Glomerular endothelial cell (primary cell): ENCODE measurements around the gene CLPTM1. TPM values are rescaled to one million over a fixed set of nuclear protein-coding genes. Genes with fewer than 3 reads are reported as not detected.
A peak's percentile ranks its signal among the peaks of the same experiment; 100 is the strongest.
"Not testable (repeated sequence)": the region's sequence is repeated elsewhere in the genome, so short reads cannot be mapped to it uniquely, and the experiment has no call there.

Source experiments
- DNase-seq: peaks from one replicate; pipeline ENCODE4 v3.0.0-alpha.2; 2011; ENCODE audit warnings: low read depth, low spot score; ENCODE audit errors: extremely low read depth
- total RNA-seq: library from RNA; depleted of rRNA; stranded (reverse); fragments of >200 nt; gene quantifications from 2 replicates; pipeline ENCODE4 v1.2.3, GENCODE V29; 2015

The CLPTM1 gene
- 87.7 and 119 TPM in 2 replicates for total RNA-seq

- DNase-seq, result peak; percentile 96
Measured at GRCh38 chr19:44954649-44955504, at the start of gene CLPTM1. Gene CLPTM1 (plus strand): TSS chr19:44955380. CDS start chr19:44955396, 16 bp downstream.

GRCh38 chr19:44905437-44906160 lies 49.6 kb upstream of the CLPTM1 start, which contains the start of gene APOE:
Gene APOE (plus strand): TSS chr19:44905796. CDS start chr19:44906625, 829 bp downstream.
- DNase-seq, result no peak

DNA sequence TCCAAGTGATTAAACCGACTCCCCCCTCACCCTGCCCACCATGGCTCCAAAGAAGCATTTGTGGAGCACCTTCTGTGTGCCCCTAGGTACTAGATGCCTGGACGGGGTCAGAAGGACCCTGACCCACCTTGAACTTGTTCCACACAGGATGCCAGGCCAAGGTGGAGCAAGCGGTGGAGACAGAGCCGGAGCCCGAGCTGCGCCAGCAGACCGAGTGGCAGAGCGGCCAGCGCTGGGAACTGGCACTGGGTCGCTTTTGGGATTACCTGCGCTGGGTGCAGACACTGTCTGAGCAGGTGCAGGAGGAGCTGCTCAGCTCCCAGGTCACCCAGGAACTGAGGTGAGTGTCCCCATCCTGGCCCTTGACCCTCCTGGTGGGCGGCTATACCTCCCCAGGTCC lies 47.6 kb upstream of the CLPTM1 start:
- no peak for DNase-seq

GRCh38 chr19:44908074-44908835 lies 46.9 kb upstream of the CLPTM1 start:
- no peak for DNase-seq

DNA sequence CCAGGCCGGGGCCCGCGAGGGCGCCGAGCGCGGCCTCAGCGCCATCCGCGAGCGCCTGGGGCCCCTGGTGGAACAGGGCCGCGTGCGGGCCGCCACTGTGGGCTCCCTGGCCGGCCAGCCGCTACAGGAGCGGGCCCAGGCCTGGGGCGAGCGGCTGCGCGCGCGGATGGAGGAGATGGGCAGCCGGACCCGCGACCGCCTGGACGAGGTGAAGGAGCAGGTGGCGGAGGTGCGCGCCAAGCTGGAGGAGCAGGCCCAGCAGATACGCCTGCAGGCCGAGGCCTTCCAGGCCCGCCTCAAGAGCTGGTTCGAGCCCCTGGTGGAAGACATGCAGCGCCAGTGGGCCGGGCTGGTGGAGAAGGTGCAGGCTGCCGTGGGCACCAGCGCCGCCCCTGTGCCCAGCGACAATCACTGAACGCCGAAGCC lies 46.3 kb upstream of the CLPTM1 start:
- DNase-seq, result no peak

DNA sequence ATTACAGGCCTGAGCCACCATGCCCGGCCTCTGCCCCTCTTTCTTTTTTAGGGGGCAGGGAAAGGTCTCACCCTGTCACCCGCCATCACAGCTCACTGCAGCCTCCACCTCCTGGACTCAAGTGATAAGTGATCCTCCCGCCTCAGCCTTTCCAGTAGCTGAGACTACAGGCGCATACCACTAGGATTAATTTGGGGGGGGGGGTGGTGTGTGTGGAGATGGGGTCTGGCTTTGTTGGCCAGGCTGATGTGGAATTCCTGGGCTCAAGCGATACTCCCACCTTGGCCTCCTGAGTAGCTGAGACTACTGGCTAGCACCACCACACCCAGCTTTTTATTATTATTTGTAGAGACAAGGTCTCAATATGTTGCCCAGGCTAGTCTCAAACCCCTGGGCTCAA lies 45.4 kb upstream of the CLPTM1 start:
- DNase-seq, result no peak

GRCh38 chr19:44911896-44912295 lies 43.3 kb upstream of the CLPTM1 start:
- DNase-seq, result not testable (repeated sequence)

DNA sequence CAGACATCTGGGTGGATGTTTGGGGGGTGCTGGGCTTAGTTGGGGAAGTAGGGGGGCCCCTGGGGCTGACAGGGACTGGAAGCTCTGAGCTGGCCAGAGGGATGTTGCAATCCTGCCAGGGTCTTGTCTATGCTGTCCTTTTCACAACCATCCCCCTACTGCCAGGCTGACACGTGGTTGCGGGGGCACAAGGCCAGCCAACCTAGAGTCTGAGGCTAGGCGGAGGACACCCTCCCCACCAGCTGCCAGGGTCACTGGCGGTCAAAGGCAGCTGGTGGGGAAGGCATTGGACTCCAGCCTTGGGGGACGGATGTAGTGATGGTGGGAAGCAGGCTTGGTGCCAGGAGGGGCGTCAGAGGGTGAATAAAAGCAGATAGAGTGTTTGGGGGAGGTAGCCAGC lies 42.3 kb upstream of the CLPTM1 start:
- no peak for DNase-seq

GRCh38 chr19:44913512-44914432 lies 41.4 kb upstream of the CLPTM1 start:
- not testable (repeated sequence) for DNase-seq

GRCh38 chr19:44914433-44915206 lies 40.6 kb upstream of the CLPTM1 start, which contains the start of gene APOC1:
Gene APOC1 (plus strand): TSS chr19:44914608. CDS start chr19:44914892, 284 bp downstream.
- peak; percentile 48 for DNase-seq

DNA sequence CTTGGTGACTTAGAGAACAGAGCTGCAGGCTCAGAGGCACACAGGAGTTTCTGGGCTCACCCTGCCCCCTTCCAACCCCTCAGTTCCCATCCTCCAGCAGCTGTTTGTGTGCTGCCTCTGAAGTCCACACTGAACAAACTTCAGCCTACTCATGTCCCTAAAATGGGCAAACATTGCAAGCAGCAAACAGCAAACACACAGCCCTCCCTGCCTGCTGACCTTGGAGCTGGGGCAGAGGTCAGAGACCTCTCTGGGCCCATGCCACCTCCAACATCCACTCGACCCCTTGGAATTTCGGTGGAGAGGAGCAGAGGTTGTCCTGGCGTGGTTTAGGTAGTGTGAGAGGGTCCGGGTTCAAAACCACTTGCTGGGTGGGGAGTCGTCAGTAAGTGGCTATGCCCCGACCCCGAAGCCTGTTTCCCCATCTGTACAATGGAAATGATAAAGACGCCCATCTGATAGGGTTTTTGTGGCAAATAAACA lies 30.9 kb upstream of the CLPTM1 start:
- no peak for DNase-seq

DNA sequence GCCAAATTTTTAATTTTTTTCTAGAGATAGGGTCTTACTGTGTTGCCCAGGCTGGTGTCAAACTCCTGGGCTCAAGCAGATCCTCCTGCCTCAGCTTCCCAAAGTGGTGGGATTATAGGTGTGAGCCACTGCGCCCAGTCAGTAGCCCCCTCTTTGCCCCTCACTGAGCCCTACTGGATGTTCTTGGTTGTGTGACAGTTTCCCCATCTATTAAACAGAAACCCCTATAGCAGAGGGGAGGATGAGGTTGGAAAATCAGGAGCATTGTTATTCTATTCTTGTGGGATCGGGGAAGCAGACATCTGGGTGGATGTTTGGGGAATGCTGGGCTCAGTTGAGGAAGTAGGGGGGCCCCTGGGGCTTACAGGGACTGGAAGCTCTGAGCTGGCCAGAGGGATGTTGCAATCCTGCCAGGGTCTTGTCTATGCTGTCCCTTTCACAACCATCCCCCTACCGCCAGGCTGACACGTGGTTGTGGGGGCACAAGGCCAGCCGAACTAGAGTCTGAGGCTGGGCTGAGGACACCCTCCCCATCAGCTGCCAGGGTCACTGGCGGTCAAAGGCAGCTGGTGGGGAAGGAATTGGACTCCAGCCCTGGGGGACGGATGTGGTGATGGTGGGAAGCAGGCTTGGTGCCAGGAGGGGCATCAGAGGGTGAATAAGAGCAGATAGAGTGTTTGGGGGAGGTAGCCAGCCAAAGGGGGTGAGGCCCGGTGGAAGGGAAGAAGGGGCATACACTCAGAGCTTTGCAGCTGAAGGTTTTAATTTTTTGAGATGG lies 29.9 kb upstream of the CLPTM1 start:
- no peak for DNase-seq

DNA sequence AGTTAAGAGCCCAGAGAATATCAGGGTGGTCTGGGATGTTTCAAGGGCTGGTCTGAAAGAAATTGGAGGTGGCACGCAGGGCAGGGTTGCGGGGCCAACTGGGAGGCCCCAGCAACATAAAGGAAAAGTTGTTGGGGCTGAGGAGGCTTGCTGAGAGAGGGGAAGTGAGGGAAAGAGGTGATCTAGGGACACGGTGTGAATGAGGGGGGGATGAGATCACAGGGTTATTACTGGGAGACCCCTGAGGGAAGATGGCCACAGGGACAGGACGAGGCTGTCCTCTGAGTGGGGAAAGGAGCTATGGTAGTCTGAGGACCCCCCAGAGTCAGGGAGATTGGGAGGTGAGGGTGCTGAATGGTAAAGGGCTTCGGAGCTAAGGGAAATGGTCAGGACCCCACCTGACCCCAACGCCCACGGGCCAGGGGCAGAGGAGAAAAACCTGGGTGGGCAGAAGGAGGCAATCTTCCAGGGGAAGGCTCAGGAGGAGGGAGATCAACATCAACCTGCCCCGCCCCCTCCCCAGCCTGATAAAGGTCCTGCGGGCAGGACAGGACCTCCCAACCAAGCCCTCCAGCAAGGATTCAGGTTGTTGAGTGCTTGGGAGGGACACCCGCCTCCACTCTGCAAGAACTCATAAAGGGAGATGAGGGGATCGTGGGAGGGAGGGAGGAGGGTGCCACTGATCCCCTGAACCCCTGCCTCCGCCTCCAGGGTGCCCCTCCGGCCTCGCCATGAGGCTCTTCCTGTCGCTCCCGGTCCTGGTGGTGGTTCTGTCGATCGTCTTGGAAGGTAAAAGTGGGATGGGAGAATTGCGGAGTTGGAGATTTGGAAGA lies 28.7 kb upstream of the CLPTM1 start:
- DNase-seq, result not testable (repeated sequence)

- DNase-seq, result no peak
Measured at GRCh38 chr19:44927746-44928145, 27.4 kb upstream of the CLPTM1 start.

GRCh38 chr19:44930088-44930487 lies 25.1 kb upstream of the CLPTM1 start:
- no peak for DNase-seq

- DNase-seq, result no peak
Measured at GRCh38 chr19:44931541-44931940, 23.6 kb upstream of the CLPTM1 start.

DNA sequence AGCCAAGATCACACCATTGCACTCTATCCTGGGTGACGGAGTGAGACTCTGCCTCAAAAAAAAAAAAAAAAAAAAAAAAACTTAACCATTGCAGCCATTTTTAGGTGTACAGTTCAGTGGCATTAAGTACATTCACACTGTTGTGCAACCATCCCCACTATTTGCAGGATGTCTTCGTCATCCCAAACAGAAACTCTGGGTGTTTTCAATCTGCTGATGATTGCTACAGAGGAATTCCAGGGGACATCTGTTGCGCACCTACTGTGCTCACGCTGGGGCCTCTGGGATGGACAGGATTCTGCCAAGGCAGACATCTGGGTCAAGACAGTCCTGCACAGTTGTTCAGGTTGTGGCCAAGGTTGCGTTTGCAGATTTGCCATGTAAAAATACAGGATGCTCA lies 15.5 kb upstream of the CLPTM1 start:
- DNase-seq, result no peak
